ENCODE measurements around the gene SLC25A24.
"Not testable (repeated sequence)": the region's sequence is repeated elsewhere in the genome, so short reads cannot be mapped to it uniquely, and the experiment has no call there.

SLC25A24 gene

DNA sequence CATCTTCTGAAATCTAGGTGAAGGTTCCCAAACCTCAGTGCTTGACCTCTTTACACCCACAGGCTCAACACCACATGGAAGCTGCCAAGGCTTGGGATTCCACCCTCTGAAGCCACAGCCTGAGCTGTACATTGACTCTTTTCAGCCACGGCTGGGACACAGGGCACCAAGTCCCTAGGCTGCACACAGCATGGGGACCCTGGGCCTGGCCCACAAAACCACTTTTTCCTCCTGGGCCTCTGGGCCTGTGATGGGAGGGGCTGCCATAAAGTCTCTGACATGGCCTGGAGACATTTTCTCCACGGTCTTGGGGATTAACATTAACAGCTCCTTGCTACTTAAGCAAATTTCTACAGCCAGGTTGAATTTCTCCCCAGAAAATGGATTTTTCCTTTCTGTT lies 67.8 kb downstream of the SLC25A24 start:
- DNase-seq: not testable (repeated sequence)

- DNase-seq: not testable (repeated sequence)
These were observed 68.9 kb downstream of the SLC25A24 start for GRCh38 chr1:108131281-108131680.

DNA sequence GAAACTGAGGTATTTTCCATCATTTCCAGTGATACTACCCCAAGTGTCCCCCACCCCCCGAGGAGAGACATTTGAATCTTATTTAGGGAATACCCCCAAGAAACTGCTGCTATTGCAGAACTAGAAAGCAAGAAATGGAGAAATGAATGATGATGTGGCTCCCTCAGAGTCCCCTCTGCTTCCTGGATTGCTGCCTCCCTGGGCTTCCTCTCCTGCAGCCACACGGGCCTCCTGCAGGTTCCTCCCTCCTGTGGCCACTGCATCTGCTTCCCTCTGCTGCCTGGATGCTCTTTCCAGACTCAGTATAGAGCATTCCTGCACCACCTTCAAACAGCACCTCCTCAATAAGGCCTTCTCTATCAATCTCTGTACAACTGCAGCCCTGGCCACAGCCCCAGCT lies 69.3 kb downstream of the SLC25A24 start:
- no peak for DNase-seq

DNA sequence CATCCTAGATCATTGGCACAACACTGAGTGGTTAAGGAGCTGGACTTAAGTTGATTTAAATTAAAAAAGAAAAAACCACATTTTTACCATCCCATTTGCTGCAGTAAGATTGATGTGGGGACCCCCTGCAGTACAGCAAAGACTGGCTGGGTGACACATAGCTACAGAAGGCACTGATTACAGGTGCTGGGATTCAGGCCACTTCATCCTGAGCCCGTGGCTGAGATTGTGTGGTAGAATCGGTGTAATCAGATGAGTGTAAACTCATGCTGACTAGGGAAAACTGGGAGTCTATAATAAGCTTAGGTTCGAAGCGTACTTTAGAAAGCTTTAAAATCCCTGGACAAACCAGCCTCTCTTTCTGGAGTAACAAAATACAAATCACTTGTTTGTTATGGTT lies 70.1 kb downstream of the SLC25A24 start:
- no peak for DNase-seq

- DNase-seq: peak; percentile 16 to 62 (median 44)
These were observed 74.6 kb downstream of the SLC25A24 start for GRCh38 chr1:108125312-108126138.

DNA sequence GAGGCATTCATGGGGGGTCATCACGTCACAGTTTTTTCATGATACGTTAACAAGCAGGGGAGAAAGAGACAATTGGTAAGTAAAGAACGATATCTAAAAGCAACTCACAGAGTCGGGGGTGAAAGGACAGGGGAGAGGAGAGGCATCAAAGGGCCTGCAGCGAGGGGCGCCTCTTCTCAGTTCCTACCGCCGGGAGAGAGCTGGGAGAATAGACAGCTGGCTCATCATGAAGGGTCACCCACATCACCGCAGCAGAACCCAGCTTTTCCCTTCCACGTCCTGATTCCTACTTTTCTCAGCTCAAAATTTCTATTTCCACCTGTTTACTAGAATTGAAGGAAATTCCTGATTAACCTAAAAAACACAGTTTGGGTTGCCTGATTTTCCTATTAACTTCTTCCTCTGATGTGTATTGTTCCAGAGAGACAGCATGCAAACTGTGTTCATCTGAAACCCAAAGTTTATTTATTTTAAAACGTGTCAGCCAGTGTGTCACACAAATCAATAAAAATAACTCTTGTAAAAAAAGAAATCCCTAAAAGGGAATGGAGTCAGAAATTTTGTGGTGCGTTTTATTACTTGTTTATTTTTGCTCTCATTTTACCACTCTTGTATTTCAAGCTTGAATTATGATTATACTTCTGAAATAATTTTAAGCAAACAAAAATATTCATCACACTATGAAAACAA lies 75.4 kb downstream of the SLC25A24 start:
- DNase-seq: no peak

GRCh38 chr1:108124023-108124422 lies 76.1 kb downstream of the SLC25A24 start:
- DNase-seq: no peak

DNA sequence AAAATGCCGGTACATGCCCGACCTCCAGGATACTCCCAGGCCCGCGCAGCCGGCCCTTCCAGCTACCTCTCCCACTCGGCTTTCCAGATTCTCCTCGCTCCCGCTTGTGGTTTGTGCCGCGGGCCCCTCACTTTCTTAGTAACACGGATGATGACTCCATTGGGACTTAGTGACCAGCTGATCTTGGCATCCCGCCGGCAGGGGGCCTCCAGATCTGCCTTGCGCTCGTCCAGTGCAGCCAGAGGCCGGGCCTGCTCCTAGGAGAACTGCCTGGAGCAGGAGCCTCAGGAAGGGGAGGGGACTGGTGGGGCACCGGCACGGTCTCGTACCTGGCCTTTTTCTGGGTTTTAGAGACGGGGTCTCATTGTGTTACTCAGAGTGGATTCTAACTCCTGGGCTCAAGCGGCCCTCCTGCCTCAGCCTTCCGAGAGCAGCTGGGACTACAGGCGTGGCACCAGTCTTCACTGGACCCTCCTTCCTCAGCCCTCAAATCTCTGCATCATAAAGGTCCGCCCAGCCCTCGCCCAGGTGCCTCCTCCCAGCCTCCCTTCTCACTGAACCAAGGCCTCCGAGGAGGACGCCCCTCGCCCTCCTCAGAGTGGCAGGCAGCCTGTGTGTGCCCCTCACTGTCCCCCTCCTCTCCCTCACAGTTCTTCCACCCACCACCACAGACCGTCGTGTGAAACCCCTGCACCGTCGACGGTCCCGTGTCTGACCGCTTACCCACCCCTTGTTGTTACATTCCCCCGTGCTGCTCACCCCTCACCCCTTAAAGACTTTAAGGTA lies 78.6 kb downstream of the SLC25A24 start:
- no peak for DNase-seq

DNA sequence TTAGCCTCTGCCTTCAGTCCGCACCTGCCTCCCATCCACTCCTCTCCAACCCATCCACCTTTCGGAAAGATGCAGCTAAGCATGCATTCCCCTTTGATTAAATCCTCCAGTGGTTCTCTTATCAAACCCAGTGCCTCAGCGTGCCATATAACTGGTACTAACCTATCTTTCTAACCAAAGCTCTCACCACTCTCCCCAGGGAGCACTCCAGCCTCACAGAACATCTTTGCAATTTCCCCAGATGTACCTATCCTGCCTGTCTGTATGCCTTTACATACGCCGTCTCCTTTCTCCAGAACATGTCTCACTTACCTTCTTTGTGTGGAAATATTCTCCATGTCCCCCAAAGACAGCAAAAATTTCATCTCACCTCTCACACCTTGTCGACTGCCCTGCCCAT lies 80.0 kb downstream of the SLC25A24 start:
- no peak for DNase-seq

DNA sequence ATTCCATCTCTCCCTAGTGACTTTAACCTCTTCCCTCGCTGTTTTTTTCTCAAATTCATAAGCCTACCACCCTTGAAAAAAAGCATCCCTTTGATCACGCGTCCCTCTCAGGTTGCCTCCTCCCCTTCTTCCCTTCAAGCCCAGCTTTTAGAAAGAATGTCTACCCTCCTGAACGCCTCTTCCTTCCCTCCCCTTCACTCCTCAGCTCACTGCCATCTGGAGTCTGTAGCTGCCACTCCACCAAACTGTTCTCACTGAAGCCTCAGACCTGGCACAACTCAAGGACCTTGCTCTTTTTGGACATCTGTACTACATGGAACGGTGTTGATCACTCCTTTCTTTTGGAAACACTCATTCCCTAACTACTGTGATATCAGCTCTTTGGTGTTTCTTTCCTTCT lies 80.6 kb downstream of the SLC25A24 start:
- no peak for DNase-seq

- no peak for DNase-seq
These were observed 81.9 kb downstream of the SLC25A24 start for GRCh38 chr1:108117945-108118902.

DNA sequence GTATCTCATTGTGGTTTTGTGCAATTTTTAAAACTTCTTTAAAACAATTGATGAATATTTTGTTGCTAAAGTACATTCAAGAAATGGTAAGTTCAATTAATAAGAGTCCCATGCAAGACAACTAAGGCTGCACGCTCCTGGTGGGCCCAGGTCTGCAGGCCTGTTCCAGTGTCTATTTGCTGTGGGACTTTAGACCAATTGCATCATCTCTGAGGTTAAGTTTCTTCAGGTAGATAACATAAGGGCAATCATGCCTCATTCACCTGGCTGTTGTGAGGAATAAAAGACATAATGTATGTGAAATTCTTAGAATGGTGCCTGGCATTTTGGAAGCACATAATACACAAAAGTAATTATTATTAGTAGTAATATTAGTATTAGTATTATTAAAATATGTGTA lies 82.9 kb downstream of the SLC25A24 start:
- DNase-seq: no peak

DNA sequence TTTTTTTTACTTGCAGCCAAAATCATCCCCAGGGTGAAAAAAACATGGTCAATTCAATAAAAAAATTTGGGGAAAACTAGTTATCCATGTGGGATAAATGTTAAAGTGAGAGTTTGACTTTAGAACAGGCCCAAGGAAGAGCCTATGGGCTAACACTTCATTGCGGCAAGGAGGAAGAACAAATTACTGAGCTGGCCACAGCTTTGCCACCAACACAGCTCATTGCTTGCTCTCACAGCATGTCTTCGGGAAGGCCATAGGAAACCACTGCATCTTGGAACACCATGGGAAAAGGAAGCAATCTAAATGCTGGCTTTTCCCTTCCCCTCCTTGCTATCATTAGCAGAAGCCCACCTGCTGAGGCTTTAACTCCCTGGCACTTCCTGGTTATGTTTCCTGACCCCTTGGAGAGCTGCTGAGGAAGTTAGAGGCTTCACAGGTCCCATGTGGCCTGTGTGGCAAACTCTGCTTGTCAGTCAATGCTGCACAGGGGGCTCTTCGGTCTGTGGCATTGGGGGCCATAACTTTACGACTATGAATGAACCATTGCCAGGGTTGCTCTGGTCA lies 86.0 kb downstream of the SLC25A24 start:
- DNase-seq: no peak

- DNase-seq: no peak
These were observed 86.6 kb downstream of the SLC25A24 start for GRCh38 chr1:108113496-108113895.

GRCh38 chr1:108109295-108109973 lies 90.7 kb downstream of the SLC25A24 start:
- no peak for DNase-seq

- no peak for DNase-seq
These were observed 92.0 kb downstream of the SLC25A24 start for GRCh38 chr1:108108119-108108518.

- no peak for DNase-seq
These were observed 92.5 kb downstream of the SLC25A24 start for GRCh38 chr1:108107658-108108057.

GRCh38 chr1:108106775-108107174 lies 93.4 kb downstream of the SLC25A24 start:
- no peak for DNase-seq

- DNase-seq: no peak
These were observed 100.0 kb downstream of the SLC25A24 start for GRCh38 chr1:108100148-108100547.

GRCh38 chr1:108097018-108097417 lies 103.1 kb downstream of the SLC25A24 start:
- no peak for DNase-seq

DNA sequence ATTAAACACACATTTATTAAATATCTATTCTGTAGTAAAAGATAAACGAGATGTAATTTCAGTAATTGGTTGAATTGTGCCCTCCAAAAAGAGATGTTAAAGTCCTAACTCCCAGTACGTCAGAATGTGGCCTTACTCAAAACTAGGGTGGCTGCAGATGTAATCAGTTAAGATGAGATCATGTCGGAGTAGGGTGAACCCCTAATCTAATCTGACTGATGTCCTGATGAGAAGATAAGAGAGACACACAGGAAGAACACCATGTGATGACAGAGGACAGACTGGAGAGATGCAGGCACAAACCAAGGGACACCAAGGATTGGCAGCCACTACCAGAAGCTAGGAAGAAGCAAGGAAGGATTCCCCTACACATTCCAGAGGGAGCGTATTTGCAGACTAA lies 104.1 kb downstream of the SLC25A24 start:
- DNase-seq: no peak

Data from T-helper 1 cell (primary cell).